A549 (cell line): ENCODE data around the gene PYGO2. TPM values are rescaled to one million over a fixed set of nuclear protein-coding genes. Genes with fewer than 3 reads are reported as not detected.

Source experiments
- ATAC-seq, 2 experiments: fragments of 200-7000 bp in 1 of 2; fragments of >200 bp in 1 of 2; cut with Nextera tagmentation in 1 of 2; cut with Tn5 transposase in 1 of 2; 3 replicates each; pipeline versions ENCODE4 v1.8.0 to v1.9.1; 2018 to 2020; ENCODE audit warnings: mild to moderate bottlenecking in 1 of 2, moderate library complexity in 1 of 2
- CTCF ChIA-PET: fragments of 300-600 bp; sonication (Branson Sonifier 250); formaldehyde crosslinking; extraction: SDS; loops from one replicate; lab custom pipeline; 2021; ENCODE audit warnings: antibody characterized with exemption, inconsistent platforms; lab: Yijun Ruan, JAX
- POLR2A ChIA-PET: fragments of 350-600 bp; formaldehyde crosslinking; extraction: SDS; loops from one replicate; lab custom pipeline; 2021; ENCODE audit warnings: antibody characterized with exemption, inconsistent platforms; lab: Yijun Ruan, JAX
- DNase-seq, 2 experiments: peaks; one replicate each; pipeline versions ENCODE4 v3.0.0 to v3.0.0-alpha.2; 2011 to 2016; ENCODE audit warnings: low read depth in 1 of 2, low spot score in 1 of 2
- FAIRE-seq: peaks from 2 replicates; lab custom pipeline; 2011; peaks lifted over from hg19 to GRCh38; lab: Jason Lieb, UNC
- H3K27ac ChIP-seq, 2 experiments: fragments of >200 bp; sonication (Bioruptor Twin); formaldehyde crosslinking; 3 replicates each; pipeline ENCODE4 v1.5.1; 2016 to 2017
- H3K4me1 ChIP-seq: fragments of >200 bp; sonication (Bioruptor Twin); formaldehyde crosslinking; 3 replicates; pipeline ENCODE4 v1.6.1; 2016
- H3K4me2 ChIP-seq: fragments of >200 bp; sonication (Bioruptor Twin); formaldehyde crosslinking; 3 replicates; pipeline ENCODE4 v1.6.1; 2016
- H3K4me3 ChIP-seq: fragments of >200 bp; sonication (Bioruptor Twin); formaldehyde crosslinking; 3 replicates; pipeline ENCODE4 v1.5.1; 2016
- H3K9me3 ChIP-seq: fragments of >200 bp; sonication (Bioruptor Twin); formaldehyde crosslinking; 3 replicates; pipeline ENCODE4 v1.6.1; 2016
- BHLHE40 ChIP-seq: IDR thresholded peaks from 2 replicates; pipeline ENCODE4 v1.6.1; 2012; ENCODE audit warnings: low read depth, low read length, inconsistent platforms
- CEBPB ChIP-seq, 2 experiments: fragments of >200 bp in 1 of 2; sonication (Bioruptor Twin) in 1 of 2; formaldehyde crosslinking in 1 of 2; IDR thresholded peaks; 2 replicates each; pipeline ENCODE4 v1.6.1; 2012 to 2016
- CHD2 ChIP-seq: fragments of 150-350 bp; IDR thresholded peaks from 2 replicates; pipeline ENCODE4 v1.6.1; 2014; ENCODE audit warnings: low read length; ENCODE audit not compliant: partially characterized antibody
- CHD4 ChIP-seq: fragments of 200-600 bp; sonication (generic); IDR thresholded peaks from 2 replicates; pipeline ENCODE4 v1.6.1; 2016; ENCODE audit warnings: antibody characterized with exemption, mild to moderate bottlenecking, borderline replicate concordance
- EP300 ChIP-seq, 2 experiments: fragments of >200 bp; sonication (Bioruptor Twin); formaldehyde crosslinking; IDR thresholded peaks; 2 replicates in 1 of 2; 3 replicates in 1 of 2; pipeline ENCODE4 v1.6.1; 2016 to 2017
- ESRRA ChIP-seq: fragments of 150-350 bp; IDR thresholded peaks from 2 replicates; pipeline ENCODE4 v1.6.1; 2014; ENCODE audit warnings: mild to moderate bottlenecking, low read length, borderline replicate concordance
- FOSB ChIP-seq: fragments of 250-450 bp; sonication (Bioruptor Pico); IDR thresholded peaks from 2 replicates; pipeline ENCODE4 v1.5.0; 2020; ENCODE audit warnings: mild to moderate bottlenecking, moderate library complexity
- GATA3 ChIP-seq: IDR thresholded peaks from 2 replicates; pipeline ENCODE4 v1.6.1; 2012; ENCODE audit warnings: borderline replicate concordance
- HDAC2 ChIP-seq: fragments of 200-600 bp; sonication (generic); IDR thresholded peaks from 2 replicates; pipeline ENCODE4 v1.6.1; 2016
- HOXA7 ChIP-seq: fragments of 250-450 bp; sonication (Bioruptor Pico); IDR thresholded peaks from 2 replicates; pipeline ENCODE4 v1.5.0; 2020; ENCODE audit warnings: mild to moderate bottlenecking, moderate library complexity
- HOXB5 ChIP-seq: fragments of 250-450 bp; sonication (Bioruptor Pico); IDR thresholded peaks from 2 replicates; pipeline ENCODE4 v1.5.0; 2020; ENCODE audit warnings: mild to moderate bottlenecking, moderate library complexity
- KDM5A ChIP-seq: fragments of 200-600 bp; sonication (generic); IDR thresholded peaks from 2 replicates; pipeline ENCODE4 v1.6.1; 2016; ENCODE audit warnings: antibody characterized with exemption, mild to moderate bottlenecking
- MAFK ChIP-seq: fragments of 450-650 bp; IDR thresholded peaks from 2 replicates; pipeline ENCODE4 v1.6.1; 2014; ENCODE audit not compliant: partially characterized antibody
- MAZ ChIP-seq: fragments of 150-350 bp; IDR thresholded peaks from 2 replicates; pipeline ENCODE4 v1.6.1; 2014; ENCODE audit warnings: antibody characterized with exemption, low read depth, low read length, borderline replicate concordance
- POLR2A ChIP-seq: IDR thresholded peaks from 2 replicates; pipeline ENCODE4 v1.6.1; 2012; ENCODE audit warnings: mild to moderate bottlenecking, low read length
- POLR2AphosphoS2 ChIP-seq: conservative IDR thresholded peaks from 2 replicates; pipeline ENCODE4 v1.6.1; 2012; ENCODE audit warnings: low read length, improper control_type of control experiment, inconsistent platforms
- RAD21 ChIP-seq, 2 experiments: fragments of >200 bp in 1 of 2; sonication (Bioruptor Twin) in 1 of 2; formaldehyde crosslinking in 1 of 2; IDR thresholded peaks in 1 of 2; conservative IDR thresholded peaks in 1 of 2; 2 replicates in 1 of 2; 3 replicates in 1 of 2; pipeline ENCODE4 v1.6.1; 2012 to 2018; ENCODE audit warnings: inconsistent platforms in 1 of 2
- RNF2 ChIP-seq: fragments of 200-600 bp; sonication (generic); IDR thresholded peaks from 2 replicates; pipeline ENCODE4 v1.6.1; 2016; ENCODE audit warnings: low read depth, mild to moderate bottlenecking, antibody characterized with exemption, moderate library complexity, borderline replicate concordance
- SMC3 ChIP-seq: fragments of >200 bp; sonication (Bioruptor Twin); formaldehyde crosslinking; IDR thresholded peaks from 3 replicates; pipeline ENCODE4 v1.6.1; 2018; ENCODE audit warnings: inconsistent platforms
- TP53 ChIP-seq: fragments of 250-450 bp; sonication (Bioruptor Pico); IDR thresholded peaks from 2 replicates; pipeline ENCODE4 v1.5.0; 2021; ENCODE audit warnings: mild to moderate bottlenecking, moderate library complexity
- ZC3H11A ChIP-seq: fragments of 450-650 bp; IDR thresholded peaks from 2 replicates; pipeline ENCODE4 v1.6.1; 2014; ENCODE audit warnings: antibody characterized with exemption, mild to moderate bottlenecking
- ZFP36 ChIP-seq: fragments of 450-650 bp; IDR thresholded peaks from 2 replicates; pipeline ENCODE4 v1.6.1; 2014; ENCODE audit warnings: borderline replicate concordance; ENCODE audit not compliant: partially characterized antibody
- ZSCAN20 ChIP-seq: fragments of 250-450 bp; sonication (Bioruptor Pico); IDR thresholded peaks from 2 replicates; pipeline ENCODE4 v1.8.0; 2022; ENCODE audit warnings: mild to moderate bottlenecking, moderate library complexity
- WGBS: methylation state at CpG from one replicate; pipeline ENCODE4 v1.1.6; 2017; ENCODE audit errors: missing lambda C conversion rate; 5-methylcytosine and 5-hydroxymethylcytosine counted together
- polyA plus RNA-seq, 4 experiments: library from polyadenylated mRNA; depleted of rRNA in 3 of 4; stranded (reverse); fragments of >200 nt; fragmentation: RNase III in 1 of 4; extraction: RNeasy Plus Mini Kit Qiagen cat#74134 plus additional on column Dnase treatment in 1 of 4; gene quantifications; 2 replicates in 3 of 4; 3 replicates in 1 of 4; pipeline ENCODE4 v1.2.3, GENCODE V29; 2011 to 2017
- TF ChIP-seq, protein P1 (sequence below): fragments of >200 bp; sonication (Bioruptor Twin); formaldehyde crosslinking; IDR thresholded peaks from 2 replicates; pipeline ENCODE4 v1.6.1; 2016
- TF ChIP-seq, protein P2 (sequence below): fragments of >200 bp; sonication (Bioruptor Twin); formaldehyde crosslinking; IDR thresholded peaks from 3 replicates; pipeline ENCODE4 v1.6.1; 2016
- TF ChIP-seq, protein P3 (sequence below): fragments of >200 bp; sonication (Bioruptor Twin); formaldehyde crosslinking; IDR thresholded peaks from 3 replicates; pipeline ENCODE4 v1.5.1; 2016
- TF ChIP-seq, protein P4 (sequence below): IDR thresholded peaks from 2 replicates; pipeline ENCODE4 v1.6.1; 2012

The PYGO2 gene
- polyA plus RNA-seq, 2 of the 4 experiments (the other 2 are of a cell fraction): 18.3 to 24.6 TPM

DNA sequence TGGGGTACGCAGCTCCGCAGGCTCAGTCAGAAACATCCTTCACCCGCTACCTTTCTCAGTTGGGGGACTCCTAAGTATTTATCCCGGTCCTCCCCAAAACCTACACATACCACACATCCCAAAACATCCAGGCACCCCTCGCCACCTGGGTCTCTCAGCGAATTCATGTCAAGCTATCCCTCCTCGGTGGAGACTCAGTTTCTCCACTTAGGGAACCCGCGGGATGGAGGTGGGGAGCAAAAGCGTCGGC, 39.8 kb upstream of the PYGO2 start:
- Histone ChIP-seq H3K4me1 (peaks cover 38% of the 10 kb centered on the region), H3K4me2 (peak overlapping the region; percentile 99), H3K27ac (peak overlapping the region; percentile 98 to 100), H3K9me3 (no peaks in the 10 kb centered on the region), H3K4me3 (peak overlapping the region; percentile 80)
- ChIA-PET POLR2A (interaction anchor here (0.6 to 4.8 kb wide), 8 partner anchors 9 to 65 kb away, joined by 3 to 52 read pairs (median 4); partner anchors contain the start of genes CKS1B, FLAD1, PMVK and PYGO2), CTCF (no interaction called here)
- 5% methylated on average over 8 of the region's 11 CpGs for WGBS
- TF ChIP-seq CEBPB (IDR thresholded peaks at IDR 0.05) (no peak), KDM5A (no peak), ESRRA (no peak), POLR2A (no peak), ZC3H11A (no peak), MAFK (no peak), HOXA7 (CRISPR knock-in tag) (peak; percentile 59; the same call in 1 of the 2 replicates), HDAC2 (no peak), RNF2 (no peak), FOSB (CRISPR knock-in tag) (peak; percentile 64; the same call in 1 of the 2 replicates), CHD2 (no peak), SMC3 (no peak), RAD21 (conservative IDR thresholded peaks at IDR 0.05 in 1 of 2, IDR thresholded peaks at IDR 0.05 in 1 of 2) (no peak), ZSCAN20 (CRISPR knock-in tag) (no peak)
- TF ChIP-seq, protein P1, sequence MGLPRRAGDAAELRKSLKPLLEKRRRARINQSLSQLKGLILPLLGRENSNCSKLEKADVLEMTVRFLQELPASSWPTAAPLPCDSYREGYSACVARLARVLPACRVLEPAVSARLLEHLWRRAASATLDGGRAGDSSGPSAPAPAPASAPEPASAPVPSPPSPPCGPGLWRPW: no peak
- TF ChIP-seq, protein P2, sequence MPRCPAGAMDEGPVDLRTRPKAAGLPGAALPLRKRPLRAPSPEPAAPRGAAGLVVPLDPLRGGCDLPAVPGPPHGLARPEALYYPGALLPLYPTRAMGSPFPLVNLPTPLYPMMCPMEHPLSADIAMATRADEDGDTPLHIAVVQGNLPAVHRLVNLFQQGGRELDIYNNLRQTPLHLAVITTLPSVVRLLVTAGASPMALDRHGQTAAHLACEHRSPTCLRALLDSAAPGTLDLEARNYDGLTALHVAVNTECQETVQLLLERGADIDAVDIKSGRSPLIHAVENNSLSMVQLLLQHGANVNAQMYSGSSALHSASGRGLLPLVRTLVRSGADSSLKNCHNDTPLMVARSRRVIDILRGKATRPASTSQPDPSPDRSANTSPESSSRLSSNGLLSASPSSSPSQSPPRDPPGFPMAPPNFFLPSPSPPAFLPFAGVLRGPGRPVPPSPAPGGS: no peak
- TF ChIP-seq, protein P3, sequence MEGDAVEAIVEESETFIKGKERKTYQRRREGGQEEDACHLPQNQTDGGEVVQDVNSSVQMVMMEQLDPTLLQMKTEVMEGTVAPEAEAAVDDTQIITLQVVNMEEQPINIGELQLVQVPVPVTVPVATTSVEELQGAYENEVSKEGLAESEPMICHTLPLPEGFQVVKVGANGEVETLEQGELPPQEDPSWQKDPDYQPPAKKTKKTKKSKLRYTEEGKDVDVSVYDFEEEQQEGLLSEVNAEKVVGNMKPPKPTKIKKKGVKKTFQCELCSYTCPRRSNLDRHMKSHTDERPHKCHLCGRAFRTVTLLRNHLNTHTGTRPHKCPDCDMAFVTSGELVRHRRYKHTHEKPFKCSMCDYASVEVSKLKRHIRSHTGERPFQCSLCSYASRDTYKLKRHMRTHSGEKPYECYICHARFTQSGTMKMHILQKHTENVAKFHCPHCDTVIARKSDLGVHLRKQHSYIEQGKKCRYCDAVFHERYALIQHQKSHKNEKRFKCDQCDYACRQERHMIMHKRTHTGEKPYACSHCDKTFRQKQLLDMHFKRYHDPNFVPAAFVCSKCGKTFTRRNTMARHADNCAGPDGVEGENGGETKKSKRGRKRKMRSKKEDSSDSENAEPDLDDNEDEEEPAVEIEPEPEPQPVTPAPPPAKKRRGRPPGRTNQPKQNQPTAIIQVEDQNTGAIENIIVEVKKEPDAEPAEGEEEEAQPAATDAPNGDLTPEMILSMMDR: no peak
- ATAC-seq (peak; percentile 14 to 23; a peak in 3 of 6 replicates), DNase-seq (no peak), FAIRE-seq (no peak)

DNA sequence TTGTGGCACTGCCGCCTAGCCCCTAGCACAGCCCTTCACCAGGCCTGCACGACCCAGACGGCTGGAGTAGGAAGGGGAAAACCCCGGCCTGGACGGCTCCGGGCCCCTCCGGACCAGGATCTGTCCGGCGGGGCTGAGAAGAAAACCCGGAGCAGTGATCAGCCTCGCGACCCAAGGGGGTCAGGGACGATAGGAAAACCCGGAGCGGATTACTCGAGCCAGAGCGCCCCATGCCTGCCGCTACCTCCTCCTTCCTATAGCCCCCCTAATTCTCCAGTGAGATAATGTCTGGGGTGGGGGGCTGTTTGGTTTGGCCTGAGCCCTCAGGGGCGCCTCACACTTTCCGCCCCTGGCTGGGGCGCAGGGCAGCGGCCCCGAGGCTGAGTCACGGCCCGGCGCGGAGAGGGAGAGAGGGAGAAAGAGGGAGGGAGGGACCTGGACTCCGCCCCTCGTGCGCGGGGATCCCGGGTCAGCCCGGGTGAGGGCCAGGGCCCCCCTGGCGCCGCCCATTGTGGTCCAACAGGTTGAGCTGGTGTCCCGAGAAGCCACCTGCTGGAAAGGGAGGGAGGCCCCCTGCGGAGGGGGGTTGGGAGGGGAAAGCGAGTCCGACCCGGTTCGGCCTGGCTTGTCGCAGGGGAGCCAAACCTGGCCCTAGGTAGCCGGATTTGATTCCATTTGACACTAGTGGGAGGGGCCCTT, 39.3 kb upstream of the PYGO2 start:
- Histone ChIP-seq H3K4me2 (peak overlapping the region; percentile 99), H3K4me3 (peak overlapping the region; percentile 80), H3K27ac (peak overlapping the region; percentile 98 to 100), H3K9me3 (no peaks in the 10 kb centered on the region), H3K4me1 (peaks cover 36% of the 10 kb centered on the region)
- 2% methylated on average over 18 of the region's 43 CpGs for WGBS
- CTCF ChIA-PET: no interaction called here
- FAIRE-seq (no peak), DNase-seq (peak; percentile 90 to 94), ATAC-seq (peak; percentile 47 to 67)
- POLR2A ChIA-PET: interaction anchor here (0.6 to 4.8 kb wide), 9 partner anchors 10 to 64 kb away, joined by 3 to 52 read pairs (median 5); partner anchors contain the start of genes CKS1B, FLAD1, PMVK and PYGO2
- no peak for TF ChIP-seq ZSCAN20 (CRISPR knock-in tag)
- TF ChIP-seq POLR2AphosphoS2: no peak
- no peak for TF ChIP-seq TP53
- no peak for TF ChIP-seq BHLHE40
- TF ChIP-seq EP300 (IDR thresholded peaks at IDR 0.05): peak; percentile 22 to 51; a peak in 2 of 5 replicates
- no peak for TF ChIP-seq HOXA7 (CRISPR knock-in tag)
- TF ChIP-seq ZC3H11A: no peak
- no peak for TF ChIP-seq ZFP36
- TF ChIP-seq, protein P2: peak; percentile 63; the same call in 1 of the 3 replicates
- no peak for TF ChIP-seq RNF2
- peak; percentile 30 for TF ChIP-seq MAFK
- peak; percentile 94 for TF ChIP-seq MAZ
- TF ChIP-seq GATA3: no peak; the same call in 1 of the 2 replicates
- no peak; a peak in 3 of 5 replicates for TF ChIP-seq RAD21 (conservative IDR thresholded peaks at IDR 0.05 in 1 of 2, IDR thresholded peaks at IDR 0.05 in 1 of 2)
- TF ChIP-seq HOXB5 (CRISPR knock-in tag): peak; percentile 57; the same call in 1 of the 2 replicates
- no peak for TF ChIP-seq CHD4
- TF ChIP-seq, protein P3: no peak
- TF ChIP-seq, protein P4, sequence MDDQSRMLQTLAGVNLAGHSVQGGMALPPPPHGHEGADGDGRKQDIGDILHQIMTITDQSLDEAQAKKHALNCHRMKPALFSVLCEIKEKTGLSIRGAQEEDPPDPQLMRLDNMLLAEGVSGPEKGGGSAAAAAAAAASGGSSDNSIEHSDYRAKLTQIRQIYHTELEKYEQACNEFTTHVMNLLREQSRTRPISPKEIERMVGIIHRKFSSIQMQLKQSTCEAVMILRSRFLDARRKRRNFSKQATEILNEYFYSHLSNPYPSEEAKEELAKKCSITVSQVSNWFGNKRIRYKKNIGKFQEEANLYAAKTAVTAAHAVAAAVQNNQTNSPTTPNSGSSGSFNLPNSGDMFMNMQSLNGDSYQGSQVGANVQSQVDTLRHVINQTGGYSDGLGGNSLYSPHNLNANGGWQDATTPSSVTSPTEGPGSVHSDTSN: peak; percentile 51
- peak in 1 of 2 experiments; percentile 27; a peak in 1 of 4 replicates for TF ChIP-seq CEBPB (IDR thresholded peaks at IDR 0.05)
